Measurements from ENCODE around the gene CFAP43.

- TF ChIP-seq, protein P1, sequence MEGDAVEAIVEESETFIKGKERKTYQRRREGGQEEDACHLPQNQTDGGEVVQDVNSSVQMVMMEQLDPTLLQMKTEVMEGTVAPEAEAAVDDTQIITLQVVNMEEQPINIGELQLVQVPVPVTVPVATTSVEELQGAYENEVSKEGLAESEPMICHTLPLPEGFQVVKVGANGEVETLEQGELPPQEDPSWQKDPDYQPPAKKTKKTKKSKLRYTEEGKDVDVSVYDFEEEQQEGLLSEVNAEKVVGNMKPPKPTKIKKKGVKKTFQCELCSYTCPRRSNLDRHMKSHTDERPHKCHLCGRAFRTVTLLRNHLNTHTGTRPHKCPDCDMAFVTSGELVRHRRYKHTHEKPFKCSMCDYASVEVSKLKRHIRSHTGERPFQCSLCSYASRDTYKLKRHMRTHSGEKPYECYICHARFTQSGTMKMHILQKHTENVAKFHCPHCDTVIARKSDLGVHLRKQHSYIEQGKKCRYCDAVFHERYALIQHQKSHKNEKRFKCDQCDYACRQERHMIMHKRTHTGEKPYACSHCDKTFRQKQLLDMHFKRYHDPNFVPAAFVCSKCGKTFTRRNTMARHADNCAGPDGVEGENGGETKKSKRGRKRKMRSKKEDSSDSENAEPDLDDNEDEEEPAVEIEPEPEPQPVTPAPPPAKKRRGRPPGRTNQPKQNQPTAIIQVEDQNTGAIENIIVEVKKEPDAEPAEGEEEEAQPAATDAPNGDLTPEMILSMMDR (IDR thresholded peaks at IDR 0.05; ENCODE audit: low read length) = no peak
- TF ChIP-seq EZH2 (optimal IDR thresholded peaks at IDR 0.05; ENCODE audit: low read depth, low read length) = no peak
- no peak for TF ChIP-seq EZH2phosphoT487 (IDR thresholded peaks at IDR 0.05; ENCODE audit: low read length)
Observed at GRCh38 chr10:104099269-104099668, 132.9 kb downstream of the CFAP43 start.

All from MM.1S (cell line).